Thyroid gland (tissue), 4 donors: ENCODE results near the gene RMND5A.

Experiments
- CTCF ChIP-seq, 6 experiments: fragments of 200-600 bp in 3 of 6; fragments of 450-650 bp in 3 of 6; sonication (generic) in 3 of 6; IDR thresholded peaks; one replicate each; pipeline ENCODE4 v1.5.1; 2016 to 2019; ENCODE audit warnings: antibody characterized with exemption in 6 of 6, mild to moderate bottlenecking in 2 of 6, inconsistent platforms in 1 of 6, moderate library complexity in 1 of 6
- POLR2A ChIP-seq, 2 donors: fragments of 450-650 bp; IDR thresholded peaks; one replicate each; pipeline ENCODE4 v1.6.1; 2017; ENCODE audit warnings: antibody characterized with exemption in 2 of 2, mild to moderate bottlenecking in 2 of 2, moderate library complexity in 1 of 2

GRCh38 chr2:86806059-86806857, 86.2 kb downstream of the RMND5A start:
- TF ChIP-seq CTCF (IDR thresholded peaks at IDR 0.05) (no peak), POLR2A (IDR thresholded peaks at IDR 0.05) (no peak)
